ENCODE measurements around the gene EFR3B.
"Not testable (repeated sequence)": the region's sequence is repeated elsewhere in the genome, so short reads cannot be mapped to it uniquely, and the experiment has no call there.

EFR3B gene

DNA sequence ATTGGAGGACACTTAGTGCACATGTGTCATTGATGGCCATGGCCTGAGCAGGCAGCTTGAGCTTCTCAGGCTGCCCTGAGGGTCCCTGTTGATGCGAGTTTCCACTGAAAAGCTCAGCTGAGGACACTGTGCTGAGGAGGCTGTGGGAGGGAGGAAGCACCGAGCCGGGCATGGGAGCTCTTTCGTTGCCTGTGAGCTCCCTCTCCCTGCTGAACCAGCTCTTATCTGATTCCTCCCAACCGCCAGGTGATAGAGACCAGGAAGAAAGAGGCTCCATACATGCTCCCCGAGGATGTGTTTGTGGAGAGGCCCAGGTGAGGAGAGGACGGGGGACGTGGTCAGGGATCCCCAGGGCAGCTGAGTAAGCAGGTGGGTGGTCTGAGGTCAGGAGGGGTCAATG lies 99.2 kb downstream of the EFR3B start:
- Histone ChIP-seq H3K4me1 (ENCODE audit: control insufficient read depth in 1 of 2, insufficient read depth in 1 of 2, low read depth in 1 of 2, low read length in 1 of 2) (no peaks in the 10 kb centered on the region), H3K9me3 (no peaks in the 10 kb centered on the region), H3K27me3 (peaks cover 22% of the 10 kb centered on the region), H3K27ac (no peak overlapping the region), H3K4me3 (ENCODE audit: low read depth in 1 of 2, low read length in 1 of 2) (no peak overlapping the region), H3K36me3 (no peaks in the 10 kb centered on the region)
- TF ChIP-seq, protein P1, sequence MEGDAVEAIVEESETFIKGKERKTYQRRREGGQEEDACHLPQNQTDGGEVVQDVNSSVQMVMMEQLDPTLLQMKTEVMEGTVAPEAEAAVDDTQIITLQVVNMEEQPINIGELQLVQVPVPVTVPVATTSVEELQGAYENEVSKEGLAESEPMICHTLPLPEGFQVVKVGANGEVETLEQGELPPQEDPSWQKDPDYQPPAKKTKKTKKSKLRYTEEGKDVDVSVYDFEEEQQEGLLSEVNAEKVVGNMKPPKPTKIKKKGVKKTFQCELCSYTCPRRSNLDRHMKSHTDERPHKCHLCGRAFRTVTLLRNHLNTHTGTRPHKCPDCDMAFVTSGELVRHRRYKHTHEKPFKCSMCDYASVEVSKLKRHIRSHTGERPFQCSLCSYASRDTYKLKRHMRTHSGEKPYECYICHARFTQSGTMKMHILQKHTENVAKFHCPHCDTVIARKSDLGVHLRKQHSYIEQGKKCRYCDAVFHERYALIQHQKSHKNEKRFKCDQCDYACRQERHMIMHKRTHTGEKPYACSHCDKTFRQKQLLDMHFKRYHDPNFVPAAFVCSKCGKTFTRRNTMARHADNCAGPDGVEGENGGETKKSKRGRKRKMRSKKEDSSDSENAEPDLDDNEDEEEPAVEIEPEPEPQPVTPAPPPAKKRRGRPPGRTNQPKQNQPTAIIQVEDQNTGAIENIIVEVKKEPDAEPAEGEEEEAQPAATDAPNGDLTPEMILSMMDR (IDR thresholded peaks at IDR 0.05), result no peak

DNA sequence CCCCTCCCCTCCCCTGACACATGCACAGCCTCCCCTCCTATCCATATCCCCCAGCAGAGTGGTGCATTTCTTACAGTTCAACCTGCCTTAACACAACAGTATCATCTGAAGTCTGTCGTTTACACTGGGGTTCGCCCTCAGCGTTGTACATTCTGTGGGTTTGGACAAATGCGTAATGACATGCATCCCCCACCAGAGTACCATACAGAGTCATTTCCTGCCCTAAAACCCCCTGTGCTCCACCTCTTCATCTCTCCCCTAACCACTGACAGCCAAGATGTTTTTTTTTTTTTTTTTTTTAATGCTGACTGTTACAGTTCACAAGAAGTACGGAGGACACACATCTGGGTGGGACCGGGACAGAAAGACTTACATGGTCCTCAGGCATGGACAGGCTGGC lies 103.9 kb downstream of the EFR3B start:
- H3K27me3 ChIP-seq, result peaks cover 5% of the 10 kb centered on the region
- H3K4me1 ChIP-seq (ENCODE audit: control insufficient read depth in 1 of 2, insufficient read depth in 1 of 2, low read depth in 1 of 2, low read length in 1 of 2), result no peaks in the 10 kb centered on the region

DNA sequence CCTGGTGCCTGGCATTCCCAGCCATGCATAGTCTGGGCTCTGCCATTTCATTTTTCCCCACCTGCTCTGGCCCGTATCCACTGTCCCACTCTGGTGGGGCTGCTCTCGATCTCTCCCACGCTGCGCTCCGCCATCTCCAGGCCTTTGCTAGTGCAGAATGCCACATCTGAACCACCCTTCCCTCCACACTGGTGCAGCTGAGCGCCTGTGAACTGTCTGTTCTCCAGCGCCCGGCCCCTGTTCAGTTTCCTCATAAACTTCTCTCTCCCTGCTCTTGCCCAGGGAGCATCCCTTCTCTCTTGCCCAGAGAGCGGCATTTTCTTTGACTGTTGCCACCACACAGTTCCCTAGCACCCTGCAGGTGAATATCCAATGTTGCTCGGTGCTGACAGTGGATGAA lies 105.0 kb downstream of the EFR3B start:
- Histone ChIP-seq H3K4me1 (ENCODE audit: control insufficient read depth in 1 of 2, insufficient read depth in 1 of 2, low read depth in 1 of 2, low read length in 1 of 2) (no peaks in the 10 kb centered on the region), H3K9me3 (no peaks in the 10 kb centered on the region), H3K27ac (no peak overlapping the region), H3K4me3 (ENCODE audit: low read depth in 1 of 2, low read length in 1 of 2) (no peak overlapping the region), H3K36me3 (no peaks in the 10 kb centered on the region), H3K27me3 (peaks cover 5% of the 10 kb centered on the region)
- TF ChIP-seq, protein P1 (IDR thresholded peaks at IDR 0.05), result no peak

More for the DNA sequence above, 103.9 kb downstream of the EFR3B start:
- Histone ChIP-seq H3K4me3 (ENCODE audit: low read depth in 1 of 2, low read length in 1 of 2) (no peak overlapping the region), H3K9me3 (no peaks in the 10 kb centered on the region), H3K27ac (no peak overlapping the region), H3K36me3 (no peaks in the 10 kb centered on the region)
- TF ChIP-seq, protein P1 (IDR thresholded peaks at IDR 0.05), result no peak

DNA sequence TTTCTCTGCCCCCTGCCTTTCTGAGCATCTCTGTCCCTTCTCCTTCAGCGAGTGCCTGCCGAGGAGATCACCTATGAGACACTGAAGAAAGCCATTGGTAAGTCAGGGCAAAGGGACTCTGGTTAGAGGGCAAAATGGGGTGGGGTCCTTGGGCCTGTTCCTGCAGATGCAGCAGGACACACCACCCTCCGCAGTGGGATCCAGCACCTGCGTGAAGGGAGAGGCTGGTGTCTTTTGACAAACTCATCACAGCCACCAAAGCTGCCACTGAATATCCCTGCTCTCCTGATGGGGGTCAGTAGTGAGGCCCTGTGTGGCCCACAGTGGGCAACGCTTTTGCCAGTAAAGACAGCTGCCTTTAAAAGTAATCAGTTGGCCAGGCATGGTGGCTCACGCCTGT lies 107.8 kb downstream of the EFR3B start:
- TF ChIP-seq, protein P1 (IDR thresholded peaks at IDR 0.05), result no peak
- no peaks in the 10 kb centered on the region for H3K36me3 ChIP-seq
- H3K9me3 ChIP-seq, result no peaks in the 10 kb centered on the region
- no peak overlapping the region for H3K27ac ChIP-seq
- H3K4me3 ChIP-seq (ENCODE audit: low read depth in 1 of 2, low read length in 1 of 2), result no peak overlapping the region
- no peaks in the 10 kb centered on the region for H3K4me1 ChIP-seq (ENCODE audit: control insufficient read depth in 1 of 2, insufficient read depth in 1 of 2, low read depth in 1 of 2, low read length in 1 of 2)
- peaks cover 5% of the 10 kb centered on the region for H3K27me3 ChIP-seq

DNA sequence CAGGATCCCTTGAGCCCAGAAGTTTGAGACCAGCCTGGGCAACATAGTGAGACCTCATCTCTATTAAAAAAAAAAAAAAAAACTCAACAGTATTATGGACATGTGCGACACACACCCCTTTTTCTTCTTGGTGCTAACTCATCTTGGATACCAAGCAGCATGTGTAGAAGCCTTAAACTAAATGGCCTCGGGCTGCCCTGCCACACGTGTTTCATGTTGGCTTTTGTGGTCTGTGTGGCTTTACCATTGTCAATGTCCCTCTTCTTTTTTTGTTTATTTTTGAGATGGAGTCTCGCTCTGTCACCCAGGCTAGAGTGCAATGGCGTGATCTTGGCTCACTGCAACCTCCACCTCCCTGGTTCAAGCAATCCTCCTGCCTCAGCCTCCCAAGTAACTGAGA lies 109.1 kb downstream of the EFR3B start:
- not testable (repeated sequence) for H3K9me3 ChIP-seq; H3K27ac ChIP-seq; H3K4me3 ChIP-seq (ENCODE audit: low read depth in 1 of 2, low read length in 1 of 2); H3K36me3 ChIP-seq; H3K4me1 ChIP-seq (ENCODE audit: control insufficient read depth in 1 of 2, insufficient read depth in 1 of 2, low read depth in 1 of 2, low read length in 1 of 2); H3K27me3 ChIP-seq

DNA sequence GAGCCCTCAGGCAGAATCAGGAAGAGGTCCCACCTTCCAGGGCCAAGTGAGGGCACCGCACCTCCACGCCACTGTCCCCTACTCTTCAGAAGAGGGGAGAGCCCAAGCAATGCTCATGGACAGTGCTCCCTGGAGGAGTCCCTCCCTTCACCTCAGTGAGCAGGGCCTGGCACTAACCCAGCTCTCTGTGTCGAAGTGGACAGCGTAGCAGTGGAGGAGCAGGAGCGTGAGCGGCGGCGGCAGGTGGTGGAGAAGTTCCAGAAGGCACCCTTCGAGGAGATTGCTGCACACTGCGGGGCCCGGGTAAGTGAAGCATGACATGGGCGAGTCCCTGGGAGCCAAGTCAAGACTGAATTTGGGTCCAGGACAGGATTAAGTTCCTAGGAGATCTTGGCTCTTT lies 109.8 kb downstream of the EFR3B start:
- no peaks in the 10 kb centered on the region for H3K4me1 ChIP-seq (ENCODE audit: control insufficient read depth in 1 of 2, insufficient read depth in 1 of 2, low read depth in 1 of 2, low read length in 1 of 2)
- TF ChIP-seq, protein P1 (IDR thresholded peaks at IDR 0.05), result no peak
- no peak overlapping the region for H3K27ac ChIP-seq
- H3K4me3 ChIP-seq (ENCODE audit: low read depth in 1 of 2, low read length in 1 of 2), result no peak overlapping the region
- no peaks in the 10 kb centered on the region for H3K9me3 ChIP-seq
- peaks cover under 1% of the 10 kb centered on the region for H3K27me3 ChIP-seq
- no peaks in the 10 kb centered on the region for H3K36me3 ChIP-seq

Data from neutrophil (primary cell).